Activated CD4-positive, CD25-positive, alpha-beta regulatory T cell treated with anti-CD3 and anti-CD28 coated beads, Interleukin-2, amount 50 U/mL, for 24 hours (primary cell): ENCODE results near the gene GPR132.
"Not testable (repeated sequence)": the region's sequence is repeated elsewhere in the genome, so short reads cannot be mapped to it uniquely, and the experiment has no call there.

Source experiments
- ATAC-seq, 2 donors: fragments of 150-1000 bp; cut with Tn5 transposase; one replicate each; pipeline ENCODE4 v1.10.0; 2021; ENCODE audit warnings: mild to moderate bottlenecking in 1 of 2, moderate library complexity in 1 of 2

The GPR132 gene, protein sequence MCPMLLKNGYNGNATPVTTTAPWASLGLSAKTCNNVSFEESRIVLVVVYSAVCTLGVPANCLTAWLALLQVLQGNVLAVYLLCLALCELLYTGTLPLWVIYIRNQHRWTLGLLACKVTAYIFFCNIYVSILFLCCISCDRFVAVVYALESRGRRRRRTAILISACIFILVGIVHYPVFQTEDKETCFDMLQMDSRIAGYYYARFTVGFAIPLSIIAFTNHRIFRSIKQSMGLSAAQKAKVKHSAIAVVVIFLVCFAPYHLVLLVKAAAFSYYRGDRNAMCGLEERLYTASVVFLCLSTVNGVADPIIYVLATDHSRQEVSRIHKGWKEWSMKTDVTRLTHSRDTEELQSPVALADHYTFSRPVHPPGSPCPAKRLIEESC

DNA sequence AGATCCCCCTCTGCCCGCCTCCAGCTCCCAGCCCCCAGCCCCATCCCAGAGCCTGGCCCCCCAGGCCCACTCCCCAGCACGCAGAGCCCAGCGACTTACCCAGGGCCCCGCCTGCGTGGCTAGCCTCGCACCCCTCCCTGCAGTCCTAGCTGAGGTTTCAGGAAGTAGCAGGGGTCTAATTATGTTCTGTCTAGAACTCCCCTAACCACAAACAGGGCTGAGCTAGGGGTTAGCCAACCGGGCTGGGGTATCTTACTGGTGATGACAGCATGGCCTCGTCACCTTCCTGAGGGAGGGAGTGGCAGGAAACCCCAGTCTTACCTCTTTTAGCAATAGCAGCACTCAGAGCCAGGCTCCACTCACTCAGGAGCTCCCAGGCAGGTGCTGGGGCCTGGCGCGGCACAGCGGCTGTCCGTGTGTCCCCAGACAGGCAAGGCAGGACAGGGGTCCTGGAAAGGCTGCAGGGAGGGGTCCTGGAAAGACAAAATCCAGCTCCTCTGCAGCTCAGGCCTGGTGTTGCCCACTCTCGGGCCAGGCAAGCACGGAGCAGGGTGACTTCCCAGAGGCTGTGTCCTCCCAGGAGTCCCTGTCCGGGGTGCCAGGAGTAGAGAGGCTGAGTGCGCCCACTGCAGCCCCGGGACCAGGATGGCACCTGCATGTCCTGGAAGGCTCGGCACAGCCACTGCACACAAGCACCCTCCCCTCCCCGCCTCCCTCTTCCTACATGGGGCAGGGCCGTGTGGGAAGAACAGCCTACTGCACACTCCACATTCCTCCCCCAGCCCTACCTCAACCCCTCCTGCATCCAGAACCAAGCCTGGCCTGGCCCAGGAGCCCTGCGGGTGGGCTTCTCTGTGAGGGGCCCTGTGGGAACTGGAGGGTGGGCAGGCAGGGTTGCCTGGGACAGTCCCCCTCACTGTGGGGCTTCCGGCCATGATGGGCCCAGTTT is at the start of gene GPR132:
TSS of gene GPR132 (minus strand) at position 151 of the 949 bp plus-strand sequence. CDS start 10,010 bp downstream, outside the sequence.
- peak; percentile 82 to 84 for ATAC-seq

DNA sequence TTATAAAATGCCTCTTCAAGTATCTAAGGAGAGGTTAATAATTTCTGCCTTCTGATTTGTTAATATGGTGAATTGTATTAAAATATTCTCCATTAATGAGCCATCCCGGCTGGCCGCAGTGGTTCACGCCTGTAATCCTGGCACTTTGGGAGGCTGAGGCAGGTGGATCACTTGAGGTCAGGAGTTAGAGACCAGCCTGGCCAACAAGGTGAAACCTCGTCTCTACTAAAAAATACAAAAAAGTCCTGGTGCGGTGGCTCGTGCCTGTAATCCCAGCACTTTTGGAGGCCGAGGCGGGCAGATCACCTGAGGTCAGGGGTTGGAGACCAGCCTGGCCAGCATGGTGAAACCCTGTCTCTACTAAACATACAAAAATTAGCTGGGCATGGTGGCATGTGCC is 44.0 kb upstream of the GPR132 start:
- not testable (repeated sequence) for ATAC-seq

DNA sequence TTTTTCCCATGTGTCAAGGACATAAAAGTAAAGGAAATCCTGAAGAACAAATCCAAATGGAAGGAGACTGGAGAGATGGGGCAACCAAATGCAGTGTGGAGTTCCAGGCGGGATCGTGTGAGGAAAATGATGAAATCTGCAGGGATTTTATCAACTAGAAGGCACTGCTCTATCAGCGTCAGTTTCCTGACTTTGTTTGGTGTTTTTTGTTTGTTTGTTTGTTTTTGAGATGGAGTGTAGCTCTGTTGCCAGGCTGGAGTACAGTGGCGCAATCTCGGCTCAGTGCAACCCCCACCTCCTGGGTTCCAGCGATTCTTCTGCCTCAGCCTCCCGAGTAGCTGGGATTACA is 43.3 kb upstream of the GPR132 start:
- no peak for ATAC-seq

DNA sequence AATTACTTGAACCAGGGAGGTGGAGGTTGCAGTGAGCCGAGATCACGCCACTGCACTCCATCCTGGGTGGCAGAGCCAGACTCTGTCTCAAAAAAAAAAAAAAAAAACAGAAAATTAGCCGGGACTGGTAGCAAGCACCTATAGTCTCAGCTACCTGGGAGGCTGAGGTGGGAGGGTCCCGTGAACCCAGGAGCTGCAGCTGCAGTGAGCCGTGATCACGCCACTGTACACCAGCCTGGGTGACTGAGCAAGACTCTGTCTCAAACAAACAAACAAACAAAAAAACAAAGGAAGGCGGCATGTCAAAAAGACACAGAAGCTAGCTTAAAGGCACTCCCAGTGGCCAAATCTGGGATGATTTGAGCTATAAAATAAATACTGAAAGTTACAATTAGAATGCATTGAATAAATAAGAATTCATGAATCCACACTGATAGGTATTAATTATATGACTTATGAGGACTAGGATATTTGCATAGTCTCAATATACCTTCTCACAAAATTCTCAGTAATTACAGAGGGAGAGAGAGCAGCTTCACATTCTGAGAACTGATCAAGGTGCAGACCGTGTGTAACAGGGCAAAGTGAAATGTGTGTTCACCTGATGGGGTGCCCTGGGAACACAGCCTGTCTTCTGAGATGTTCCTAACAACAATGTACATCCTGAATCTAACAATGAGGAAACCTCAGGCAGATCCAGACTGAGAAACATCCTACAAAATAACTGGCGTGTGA is 42.7 kb upstream of the GPR132 start:
- ATAC-seq, result no peak

DNA sequence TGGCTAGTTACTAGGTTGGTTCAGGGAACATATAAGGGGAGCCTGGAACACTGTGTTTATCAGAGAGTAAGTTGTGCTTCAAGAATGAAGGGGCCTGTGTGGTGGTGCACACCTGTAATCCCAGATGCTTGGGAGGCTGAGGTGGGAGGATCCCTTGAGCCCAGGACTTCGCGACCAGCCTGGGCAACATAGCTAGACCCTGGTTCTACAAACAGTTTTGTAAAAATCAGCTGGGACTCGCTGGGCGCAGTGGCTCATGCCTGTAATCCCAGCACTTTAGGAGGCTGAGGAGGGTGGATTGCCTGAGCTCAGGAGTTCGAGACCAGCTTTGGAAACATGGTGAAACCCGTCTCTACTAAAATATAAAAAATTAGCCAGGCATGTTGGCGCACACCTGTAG is 42.1 kb upstream of the GPR132 start:
- no peak for ATAC-seq

DNA sequence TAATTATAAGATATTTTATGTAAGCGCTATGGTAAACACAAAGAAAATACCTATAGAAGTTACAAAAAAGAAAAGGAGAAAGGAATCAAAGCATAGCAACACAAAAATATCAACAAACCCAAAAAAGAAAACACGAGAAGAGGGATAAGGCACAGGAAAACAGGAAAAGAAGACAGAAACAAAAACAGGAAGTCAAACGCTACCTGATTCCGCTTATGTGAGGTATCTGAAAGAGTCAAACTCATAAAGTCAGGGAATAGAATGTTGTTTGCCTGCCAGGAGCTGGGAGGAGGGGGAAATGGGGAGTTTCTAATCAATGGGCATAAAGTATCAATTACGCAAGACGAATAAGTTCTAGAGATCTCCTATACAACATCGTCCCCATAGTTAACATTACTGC is 39.9 kb upstream of the GPR132 start:
- ATAC-seq, result no peak

DNA sequence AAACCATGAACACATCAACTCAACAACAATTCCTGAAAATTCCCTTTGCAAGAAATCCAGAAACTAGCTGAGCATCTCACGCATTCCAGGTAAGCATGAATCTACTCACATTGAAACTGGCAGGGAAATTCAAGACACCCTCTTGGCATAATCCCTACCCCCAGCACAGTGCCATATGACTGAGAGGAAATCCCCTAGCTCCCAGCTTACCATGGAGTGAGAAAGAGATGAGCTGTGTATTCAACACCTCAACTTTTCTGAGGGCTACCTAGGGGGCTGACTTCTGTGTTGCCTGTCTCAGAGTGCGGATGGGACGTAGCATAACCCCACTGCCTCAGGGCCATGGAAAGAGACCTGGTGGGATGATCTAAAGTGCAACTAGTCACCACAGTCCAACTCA is 37.7 kb upstream of the GPR132 start:
- ATAC-seq, result no peak

DNA sequence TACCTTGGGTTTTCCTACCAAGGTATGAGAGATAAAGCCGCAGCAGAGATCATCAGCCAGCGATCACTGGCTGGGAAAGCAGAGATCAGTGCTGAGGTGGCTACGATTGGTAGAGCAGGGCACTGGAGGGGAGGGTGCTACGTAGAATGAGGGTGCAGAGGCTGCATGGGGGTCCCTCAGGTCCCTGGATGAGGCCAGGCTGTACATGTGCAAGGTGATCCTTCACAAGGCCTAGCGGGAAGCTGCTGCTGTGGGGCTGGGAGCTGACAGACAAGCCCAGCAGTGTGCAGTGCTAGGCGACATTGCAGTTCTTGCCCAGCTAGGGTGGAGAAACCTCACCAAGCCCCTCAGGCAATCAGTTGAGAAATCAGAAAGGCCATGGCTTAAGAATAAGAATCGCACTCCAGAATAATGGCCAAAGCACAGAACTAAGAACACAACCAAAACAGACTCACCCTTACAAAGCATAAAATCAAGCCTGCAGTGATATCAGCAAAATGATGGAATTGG is 37.2 kb upstream of the GPR132 start:
- no peak for ATAC-seq

DNA sequence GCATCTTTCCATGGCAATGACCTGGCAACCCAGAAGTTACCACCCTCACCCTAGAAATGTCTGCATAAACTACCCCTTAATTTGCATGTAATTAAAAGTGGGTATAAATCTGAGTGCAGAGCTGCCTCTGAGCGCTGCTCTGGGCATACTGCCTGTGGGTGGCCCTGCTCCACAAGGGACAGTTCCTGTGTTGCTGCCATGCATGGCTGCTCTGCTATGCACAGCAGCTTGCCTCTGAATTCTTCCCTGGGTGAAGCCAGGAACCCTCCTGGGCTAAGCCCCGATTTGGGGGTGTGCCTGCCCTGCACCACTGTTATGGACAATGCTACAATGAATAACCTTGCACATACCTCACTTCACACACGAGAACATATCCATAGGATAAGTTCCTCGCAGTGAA is 35.7 kb upstream of the GPR132 start:
- ATAC-seq, result no peak

DNA sequence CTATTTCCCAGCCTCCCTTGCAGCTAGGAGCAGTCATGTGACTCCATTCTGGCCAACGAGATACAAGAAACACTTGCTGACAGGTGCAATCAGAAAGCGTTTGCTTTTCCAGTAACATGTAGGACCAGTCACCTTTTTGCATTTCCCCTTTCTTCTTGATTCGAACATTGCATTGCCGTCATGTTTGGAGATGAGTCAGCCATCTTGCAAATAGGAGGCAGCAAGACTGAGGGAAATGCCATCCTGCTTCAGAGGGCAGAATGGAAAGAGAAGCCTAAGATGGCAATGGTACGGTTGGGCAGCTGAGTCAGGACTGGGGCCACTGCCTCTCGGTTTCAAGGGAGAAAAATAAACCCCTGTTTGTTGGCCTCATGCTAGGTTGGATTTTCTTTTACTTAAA is 34.5 kb upstream of the GPR132 start:
- no peak for ATAC-seq

DNA sequence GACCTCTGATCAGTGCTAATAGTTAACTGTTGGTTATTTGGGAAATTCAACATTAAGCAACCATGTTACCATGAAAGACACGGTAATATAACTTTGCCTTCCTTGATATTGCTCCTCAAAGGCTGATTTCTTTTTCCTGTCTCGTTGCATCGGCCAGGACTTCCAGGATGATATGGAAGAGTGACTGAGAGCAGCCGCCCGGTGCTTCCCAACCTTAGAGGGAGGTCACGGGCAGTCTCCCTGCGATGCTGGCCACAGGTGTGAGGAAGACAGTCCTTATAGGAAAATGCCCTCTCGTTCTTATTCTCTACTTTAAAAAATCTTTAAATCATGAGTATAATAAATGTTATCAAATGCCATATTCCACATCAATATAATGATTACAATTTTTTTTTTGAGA is 33.1 kb upstream of the GPR132 start:
- ATAC-seq, result no peak

DNA sequence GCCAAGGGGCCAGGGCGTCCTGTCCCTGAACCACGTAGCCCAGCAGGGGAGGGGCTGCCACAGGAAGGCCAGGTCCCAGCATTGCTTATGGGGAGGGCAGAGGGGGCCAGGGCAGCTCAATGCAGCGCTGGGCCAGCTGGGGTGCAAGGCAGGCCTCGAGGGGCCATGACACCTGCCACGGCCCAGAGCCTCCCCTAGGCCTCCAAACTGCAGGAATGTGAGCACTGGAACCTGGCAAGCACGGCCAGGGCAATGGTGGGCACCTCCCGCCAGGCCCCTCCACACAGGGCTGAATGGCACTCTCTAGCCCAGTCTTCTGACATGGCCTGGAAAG is 32.5 kb upstream of the GPR132 start:
- ATAC-seq, result no peak

DNA sequence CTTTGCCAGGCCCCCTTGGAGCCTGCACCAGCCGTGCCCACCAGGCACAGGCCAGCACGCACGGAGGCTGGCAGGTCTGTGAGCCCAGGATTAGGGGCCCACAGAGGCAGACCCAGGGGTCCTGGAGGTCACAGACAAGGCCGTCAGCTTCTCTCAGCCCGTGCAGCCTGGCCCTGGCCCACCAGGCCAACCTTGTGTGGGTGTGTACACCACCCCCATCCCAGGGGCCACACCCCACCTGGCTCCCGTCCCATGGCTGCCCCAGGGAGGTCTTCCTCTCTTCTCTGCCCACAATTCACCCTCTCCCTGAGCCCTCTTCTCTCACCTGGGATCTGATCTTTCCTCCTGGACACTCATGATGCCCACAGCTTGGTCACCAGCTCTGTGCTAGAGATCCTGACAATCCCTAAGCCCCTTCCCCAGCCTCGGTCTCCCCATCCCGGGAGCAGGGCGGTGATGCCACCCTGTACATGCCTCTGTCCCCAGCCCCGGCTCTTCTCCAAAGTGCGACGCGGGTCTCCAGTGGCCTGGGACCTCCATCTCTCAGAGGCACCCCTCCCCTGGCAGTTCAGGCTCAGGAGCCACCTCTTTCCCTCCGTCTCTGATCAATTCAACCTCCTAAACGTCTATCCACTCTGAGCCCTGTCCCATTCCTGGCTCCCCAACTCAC is 31.1 kb upstream of the GPR132 start:
- ATAC-seq, result no peak

DNA sequence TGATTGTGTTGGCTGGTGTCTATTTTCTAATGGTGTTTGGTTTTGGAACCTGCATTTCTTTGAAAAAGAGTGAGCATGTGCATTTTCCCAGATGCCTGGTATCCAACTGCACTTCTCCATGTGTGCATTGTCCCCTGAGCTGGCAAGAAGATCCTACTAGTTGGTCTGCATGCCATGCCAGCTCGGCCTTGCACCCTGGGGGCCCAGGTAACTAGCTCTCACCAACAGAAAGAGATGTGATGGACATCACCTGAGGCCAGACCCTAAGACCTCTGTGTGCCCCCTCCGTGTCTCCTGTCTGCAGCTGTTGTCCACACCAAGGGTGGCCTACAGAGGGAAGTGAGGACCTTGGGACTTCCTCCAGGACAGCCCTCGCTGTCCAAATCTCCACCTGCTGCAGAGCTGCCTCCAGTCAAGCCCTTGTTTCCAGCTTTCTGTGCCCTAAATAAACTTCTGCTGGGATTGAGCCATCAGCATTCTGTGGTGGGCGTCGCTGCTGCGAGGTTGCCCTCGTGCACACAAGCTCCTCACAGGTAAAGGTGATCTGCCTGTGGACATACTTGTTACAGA is 30.1 kb upstream of the GPR132 start:
- no peak for ATAC-seq

DNA sequence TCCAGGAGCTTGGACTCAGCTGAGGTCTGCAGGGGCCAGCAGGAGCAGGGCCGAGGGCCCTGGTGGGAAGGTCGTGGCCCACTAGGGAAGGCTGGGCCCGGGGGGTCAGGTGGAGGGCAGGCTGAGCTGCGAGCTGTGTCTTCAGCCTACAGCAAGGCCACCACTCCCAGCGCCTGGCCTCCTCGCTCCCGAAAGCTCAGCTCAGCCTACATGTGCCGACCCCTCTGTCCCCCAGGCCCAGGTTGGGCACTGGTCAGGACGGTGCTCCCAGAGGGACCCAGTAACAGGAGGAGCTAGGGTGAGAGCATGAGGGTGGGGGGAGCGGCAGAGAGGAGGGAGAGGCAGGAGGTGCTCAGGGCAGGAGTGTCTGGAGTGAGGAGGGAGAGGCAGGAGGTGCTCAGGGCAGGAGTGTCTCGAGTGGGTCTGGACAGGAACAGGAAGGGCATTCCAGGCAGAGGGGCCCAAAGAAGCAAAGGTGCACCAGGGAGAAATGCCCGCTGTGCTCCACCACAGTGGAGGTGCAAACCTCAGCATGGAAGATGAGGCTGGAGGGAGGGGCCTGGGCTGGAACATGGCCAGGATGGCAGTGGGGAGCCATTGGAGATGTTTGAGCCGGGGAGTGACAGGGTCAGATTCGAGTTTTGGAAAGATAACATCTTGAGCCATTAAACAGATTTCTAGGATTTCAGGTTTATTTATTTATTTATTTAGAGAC is 29.1 kb upstream of the GPR132 start:
- no peak for ATAC-seq

DNA sequence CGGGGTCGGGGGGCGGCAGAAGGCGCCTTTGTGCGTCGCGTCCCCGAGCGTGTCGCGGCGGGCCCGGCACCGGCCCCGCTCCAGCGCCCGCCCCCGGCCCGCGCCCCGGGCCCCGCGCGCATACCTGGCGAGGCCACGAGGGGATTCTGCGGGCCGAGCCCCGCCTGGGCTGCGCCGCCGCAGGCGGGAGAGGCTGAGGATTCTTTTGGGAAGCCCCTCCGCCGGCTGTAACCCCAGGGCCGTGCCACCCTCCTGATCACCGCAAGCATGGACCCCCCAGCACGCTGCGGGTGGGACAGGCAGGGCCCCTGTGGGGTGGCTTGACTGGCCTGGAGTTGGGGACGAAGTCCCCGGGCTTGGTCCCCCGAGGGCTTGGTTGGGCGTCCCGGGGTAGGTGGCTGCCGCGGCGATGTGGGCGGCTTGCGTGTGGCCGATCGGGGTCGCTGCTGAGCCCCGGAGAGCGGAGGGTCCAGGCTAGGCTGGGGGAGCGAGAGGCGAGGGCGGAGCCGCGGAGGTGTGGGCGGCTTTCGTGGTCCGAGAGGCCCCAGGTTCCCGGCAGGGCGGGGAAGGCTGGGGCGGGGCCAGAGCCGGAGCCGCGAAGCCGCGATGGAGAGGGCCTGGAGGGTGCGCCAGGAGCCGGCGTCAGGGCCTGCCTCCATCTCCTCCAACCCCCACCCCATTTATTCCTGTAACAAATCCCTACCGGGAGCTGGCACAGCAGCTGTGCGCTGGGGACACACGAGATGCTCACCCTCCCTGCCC is 28.4 kb upstream of the GPR132 start:
- peak; percentile 73 to 75 for ATAC-seq

DNA sequence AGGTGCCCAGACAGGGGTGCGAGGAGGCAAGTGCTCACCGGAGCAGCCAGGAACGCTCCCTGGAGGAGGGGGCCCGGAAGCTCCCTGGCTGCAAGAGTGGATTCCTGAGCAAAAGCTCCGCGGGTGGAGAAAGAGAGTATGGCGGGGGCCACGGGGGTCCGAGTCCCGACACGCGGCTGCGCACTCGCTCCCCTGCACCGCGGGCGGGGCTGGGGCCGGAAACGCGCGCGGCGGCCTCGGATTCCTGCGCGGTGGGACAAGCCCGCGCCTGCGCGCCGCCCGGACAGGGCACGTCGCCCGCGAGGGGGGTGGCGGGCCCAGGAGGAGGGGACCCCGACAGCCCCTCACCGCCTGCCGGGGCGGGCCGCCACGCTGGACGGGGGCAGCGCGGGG is 27.8 kb upstream of the GPR132 start:
- peak; percentile 42 to 57 for ATAC-seq

DNA sequence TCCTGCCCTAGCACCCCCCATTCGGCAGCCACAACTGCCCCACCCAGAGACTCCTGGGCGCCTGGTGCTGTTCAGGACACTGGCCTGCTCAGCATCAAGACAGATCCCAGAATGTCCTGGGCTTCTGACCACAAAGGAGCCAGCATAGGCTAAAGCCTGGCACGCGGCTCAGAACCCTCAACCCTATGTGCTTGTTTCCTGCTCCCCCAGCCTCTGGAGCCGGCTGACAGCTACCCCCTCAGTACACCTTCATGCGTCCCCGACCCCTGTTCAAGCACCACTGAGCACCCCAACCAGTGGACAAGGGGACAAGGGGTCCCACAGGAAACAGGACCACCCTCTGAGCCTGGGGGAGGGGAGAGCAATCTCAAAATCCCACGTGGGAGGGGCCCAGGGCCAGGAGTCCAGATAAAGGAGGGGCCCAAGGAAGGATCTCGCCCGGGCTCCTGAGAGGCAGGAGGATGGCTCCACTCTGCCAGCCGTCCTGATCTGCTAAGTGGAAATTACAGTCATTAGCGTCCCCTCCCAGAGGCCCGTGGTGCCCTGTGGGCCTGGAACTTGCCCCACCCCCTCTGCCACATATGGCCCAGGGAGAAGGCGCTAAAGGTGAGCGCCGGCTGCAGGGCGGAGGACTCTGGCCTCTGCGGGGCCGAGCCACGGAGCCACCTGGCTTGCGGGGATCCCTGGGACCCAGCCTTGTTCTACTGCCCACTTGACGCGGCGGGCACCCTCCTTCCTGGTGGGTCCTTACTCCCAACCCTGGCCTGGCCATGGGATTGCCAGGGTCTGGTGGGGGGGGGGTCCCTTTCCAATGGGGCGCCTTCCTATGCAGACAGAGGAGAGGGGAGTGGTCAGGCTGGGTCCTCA is 27.2 kb upstream of the GPR132 start:
- no peak for ATAC-seq

DNA sequence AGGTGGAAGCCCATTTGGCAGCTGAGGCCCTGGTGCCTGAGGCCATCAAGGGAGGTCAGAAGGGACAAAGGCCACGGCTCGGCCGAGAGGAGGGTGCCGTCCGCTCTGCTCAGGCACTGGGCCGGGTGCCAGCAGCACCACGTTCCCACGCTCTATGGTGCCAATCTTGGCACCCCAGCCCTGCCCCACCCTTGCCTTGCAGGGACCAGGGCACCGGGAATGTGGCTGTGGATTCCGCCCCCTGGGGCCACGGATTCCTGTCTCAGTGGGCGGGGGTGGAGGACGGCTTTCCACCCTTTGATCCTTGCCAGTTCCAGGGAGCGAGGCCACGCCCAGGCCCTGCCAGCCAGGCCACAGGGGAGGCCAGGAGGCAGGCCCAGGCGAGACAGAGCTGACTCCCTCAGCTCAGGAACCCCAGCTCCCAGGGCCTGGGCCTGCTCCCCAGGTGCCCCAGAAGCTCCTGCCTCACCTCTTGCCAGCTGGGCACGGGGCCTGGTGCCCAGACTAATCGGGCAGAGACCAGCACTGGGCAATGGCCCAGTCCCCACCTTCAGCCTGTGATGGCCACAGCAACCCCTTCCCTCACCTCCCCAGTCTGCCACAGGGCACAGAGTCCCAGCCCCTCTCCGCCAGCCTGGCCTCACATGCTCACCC is 26.4 kb upstream of the GPR132 start:
- no peak for ATAC-seq
